ENCODE measurements around the gene RALGAPA2.
A peak's percentile ranks its signal among the peaks of the same experiment; 100 is the strongest.
"Not testable (repeated sequence)": the region's sequence is repeated elsewhere in the genome, so short reads cannot be mapped to it uniquely, and the experiment has no call there.

Gene RALGAPA2

DNA sequence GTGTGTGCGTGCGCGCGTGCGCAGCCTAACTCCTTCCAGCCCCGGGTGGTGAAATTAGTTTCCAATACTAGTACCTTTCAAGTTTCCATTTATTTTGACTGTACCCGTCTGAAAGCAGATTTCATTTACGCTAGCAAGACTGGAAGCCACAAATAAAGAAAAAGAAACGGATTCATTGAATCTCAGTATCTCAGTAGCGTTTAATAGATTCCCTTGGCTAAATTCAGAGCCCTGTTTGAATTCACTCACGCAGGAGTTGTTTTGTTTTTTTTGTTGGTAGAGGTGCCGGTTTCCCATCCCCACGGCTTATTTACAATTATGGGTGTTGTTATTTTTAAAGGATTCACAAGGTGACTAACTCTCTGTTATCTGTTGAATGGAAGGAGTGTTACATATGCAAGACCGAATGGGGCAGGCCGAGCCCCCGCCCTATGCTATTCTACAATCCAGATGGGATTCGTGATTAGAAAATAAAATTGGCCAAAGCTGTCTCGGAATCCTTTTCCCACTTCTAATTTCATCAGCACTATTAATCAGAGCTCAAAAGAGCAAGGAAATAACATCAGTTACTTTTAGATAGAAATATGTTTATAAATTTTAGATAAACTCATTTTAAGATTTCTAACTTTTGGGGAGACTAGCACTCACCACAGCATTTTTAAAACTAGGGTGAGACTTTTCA, 346.8 kb downstream of the RALGAPA2 start:
- Histone ChIP-seq H3K27ac (ENCODE audit: low read depth in 2 of 2, low read length in 2 of 2) (no peak overlapping the region), H3K9ac (ENCODE audit: low read depth in 1 of 2, low read length in 2 of 2) (no peak overlapping the region), H3K4me3 (ENCODE audit: low read length in 2 of 2) (no peak overlapping the region), H3K36me3 (ENCODE audit: control insufficient read depth in 2 of 2, insufficient read depth in 2 of 2, low read length in 2 of 2) (no peaks in the 10 kb centered on the region), H3K9me3 (ENCODE audit: control insufficient read depth in 2 of 2, low read length in 2 of 2) (no peaks in the 10 kb centered on the region), H3K4me1 (ENCODE audit: control insufficient read depth in 2 of 2, insufficient read depth in 2 of 2, low read length in 2 of 2) (peaks cover 8 to 16% of the 10 kb centered on the region in 2 donors), H3K27me3 (ENCODE audit: control insufficient read depth in 2 of 2, insufficient read depth in 2 of 2, low read length in 2 of 2) (peaks cover 55 to 64% of the 10 kb centered on the region in 2 donors)

GRCh38 chr20:20364593-20365479, 347.6 kb downstream of the RALGAPA2 start:
- H3K4me1 ChIP-seq (ENCODE audit: control insufficient read depth in 2 of 2, insufficient read depth in 2 of 2, low read length in 2 of 2), result peaks cover 10 to 23% of the 10 kb centered on the region in 2 donors
- H3K9ac ChIP-seq (ENCODE audit: low read depth in 1 of 2, low read length in 2 of 2), result no peak overlapping the region
- no peak overlapping the region for H3K4me3 ChIP-seq (ENCODE audit: low read length in 2 of 2)
- peaks cover 49 to 59% of the 10 kb centered on the region in 2 donors for H3K27me3 ChIP-seq (ENCODE audit: control insufficient read depth in 2 of 2, insufficient read depth in 2 of 2, low read length in 2 of 2)
- H3K27ac ChIP-seq (ENCODE audit: low read depth in 2 of 2, low read length in 2 of 2), result no peak overlapping the region
- no peaks in the 10 kb centered on the region for H3K9me3 ChIP-seq (ENCODE audit: control insufficient read depth in 2 of 2, low read length in 2 of 2)
- no peaks in the 10 kb centered on the region for H3K36me3 ChIP-seq (ENCODE audit: control insufficient read depth in 2 of 2, insufficient read depth in 2 of 2, low read length in 2 of 2)

DNA sequence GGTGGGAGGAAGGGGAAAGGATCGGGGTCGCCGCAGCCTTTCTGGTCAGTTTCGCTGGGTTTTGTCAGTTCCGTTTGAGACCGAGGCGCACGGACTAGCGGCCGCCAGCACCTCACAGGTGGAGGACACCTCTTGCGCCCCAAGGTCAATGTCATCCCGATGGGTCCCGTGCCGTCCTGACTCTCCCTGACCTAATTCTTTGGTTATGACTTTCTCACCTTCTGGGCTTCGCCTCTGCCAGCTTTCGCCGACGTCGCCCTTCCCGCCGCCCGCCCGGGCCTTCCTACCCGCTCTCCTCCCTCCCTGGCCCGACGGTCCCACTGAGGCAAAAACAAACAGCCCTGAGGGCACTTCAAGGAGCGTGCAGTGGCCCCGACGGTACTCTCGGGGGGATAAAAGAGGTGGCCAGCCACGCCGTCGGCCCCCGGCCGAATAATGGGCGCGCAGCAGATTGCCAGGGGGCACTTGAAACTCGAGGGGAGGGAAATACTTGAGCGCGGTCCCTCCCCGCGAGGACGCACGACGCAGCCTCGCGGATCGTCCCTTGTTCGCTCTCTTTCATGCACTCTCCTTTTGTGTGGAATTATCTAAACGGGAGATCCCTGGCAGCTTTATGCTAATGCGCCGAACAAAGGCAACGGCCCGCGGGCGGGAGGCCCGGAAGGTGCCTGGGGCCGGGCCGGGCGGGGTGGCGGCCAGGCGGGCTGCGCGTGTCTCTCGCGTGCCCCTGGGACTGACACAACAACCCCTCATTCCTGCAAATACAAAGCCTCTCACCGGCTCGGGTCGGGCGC, 348.4 kb downstream of the RALGAPA2 start:
- H3K9me3 ChIP-seq (ENCODE audit: control insufficient read depth in 2 of 2, low read length in 2 of 2), result no peaks in the 10 kb centered on the region
- H3K27ac ChIP-seq (ENCODE audit: low read depth in 2 of 2, low read length in 2 of 2), result no peak overlapping the region
- peak overlapping the region in 1 of 2 donors; percentile 35 for H3K4me3 ChIP-seq (ENCODE audit: low read length in 2 of 2)
- H3K27me3 ChIP-seq (ENCODE audit: control insufficient read depth in 2 of 2, insufficient read depth in 2 of 2, low read length in 2 of 2), result peaks cover 44 to 51% of the 10 kb centered on the region in 2 donors
- peaks cover 10 to 15% of the 10 kb centered on the region in 2 donors for H3K4me1 ChIP-seq (ENCODE audit: control insufficient read depth in 2 of 2, insufficient read depth in 2 of 2, low read length in 2 of 2)
- H3K36me3 ChIP-seq (ENCODE audit: control insufficient read depth in 2 of 2, insufficient read depth in 2 of 2, low read length in 2 of 2), result no peaks in the 10 kb centered on the region
- H3K9ac ChIP-seq (ENCODE audit: low read depth in 1 of 2, low read length in 2 of 2), result no peak overlapping the region

DNA sequence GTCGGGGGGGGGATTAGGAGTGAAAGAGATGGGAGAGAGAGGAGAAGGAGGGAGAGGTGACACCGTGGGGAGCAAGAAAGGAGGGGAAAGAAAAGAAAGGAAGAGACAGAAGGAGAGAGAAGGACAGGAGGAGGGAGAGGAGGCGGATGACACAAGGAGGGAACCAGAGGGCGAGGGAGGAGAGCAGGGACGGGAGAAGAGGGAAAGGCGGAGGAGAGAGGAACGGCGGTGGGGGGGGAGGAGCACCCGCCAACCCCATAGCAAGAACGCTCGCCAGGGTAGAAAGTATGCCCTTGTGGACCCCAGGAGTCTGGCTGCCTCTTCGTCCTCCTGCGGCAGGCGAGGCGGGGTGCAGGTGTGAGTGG, 349.0 kb downstream of the RALGAPA2 start:
- Histone ChIP-seq H3K9me3 (ENCODE audit: control insufficient read depth in 2 of 2, low read length in 2 of 2) (no peaks in the 10 kb centered on the region), H3K27me3 (ENCODE audit: control insufficient read depth in 2 of 2, insufficient read depth in 2 of 2, low read length in 2 of 2) (peaks cover 44 to 50% of the 10 kb centered on the region in 2 donors), H3K9ac (ENCODE audit: low read depth in 1 of 2, low read length in 2 of 2) (no peak overlapping the region), H3K4me1 (ENCODE audit: control insufficient read depth in 2 of 2, insufficient read depth in 2 of 2, low read length in 2 of 2) (peaks cover 10 to 15% of the 10 kb centered on the region in 2 donors), H3K4me3 (ENCODE audit: low read length in 2 of 2) (peak overlapping the region in 1 of 2 donors; percentile 35), H3K36me3 (ENCODE audit: control insufficient read depth in 2 of 2, insufficient read depth in 2 of 2, low read length in 2 of 2) (no peaks in the 10 kb centered on the region), H3K27ac (ENCODE audit: low read depth in 2 of 2, low read length in 2 of 2) (no peak overlapping the region)

DNA sequence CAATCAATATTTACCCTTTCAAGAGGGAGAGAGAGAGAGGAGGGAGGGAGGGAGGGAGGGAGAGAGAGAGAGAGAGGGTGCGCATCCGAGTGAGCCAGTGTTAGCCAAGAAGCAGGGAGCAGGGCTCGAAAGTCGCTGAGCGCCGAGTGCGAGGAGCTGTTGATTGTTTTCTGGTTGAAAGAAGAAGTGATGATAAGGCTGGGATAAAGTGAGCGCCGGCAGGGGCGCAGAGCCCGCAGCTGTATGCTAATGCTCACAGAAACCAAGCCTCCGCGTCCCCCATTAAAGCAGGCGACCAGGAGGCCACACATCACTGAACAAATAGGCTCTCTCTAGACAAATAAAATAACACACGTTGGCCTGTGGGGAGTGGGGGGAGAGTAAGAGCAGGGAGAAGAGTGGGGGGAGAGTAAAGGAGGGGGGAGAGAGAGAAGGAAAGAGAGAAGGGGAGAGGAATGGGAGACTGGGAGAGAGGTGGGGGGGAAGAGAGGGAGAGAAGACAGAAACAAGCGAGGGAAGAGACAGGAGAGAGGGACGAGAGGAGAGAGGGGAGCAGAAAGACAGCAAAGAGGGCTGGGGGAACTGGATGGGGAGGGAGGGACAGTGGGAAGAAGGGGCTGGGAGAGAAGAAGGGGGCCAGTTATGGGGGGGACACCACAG, 349.5 kb downstream of the RALGAPA2 start:
- H3K4me1 ChIP-seq (ENCODE audit: control insufficient read depth in 2 of 2, insufficient read depth in 2 of 2, low read length in 2 of 2), result peaks cover 10 to 15% of the 10 kb centered on the region in 2 donors
- H3K36me3 ChIP-seq (ENCODE audit: control insufficient read depth in 2 of 2, insufficient read depth in 2 of 2, low read length in 2 of 2), result no peaks in the 10 kb centered on the region
- no peak overlapping the region for H3K4me3 ChIP-seq (ENCODE audit: low read length in 2 of 2)
- H3K9me3 ChIP-seq (ENCODE audit: control insufficient read depth in 2 of 2, low read length in 2 of 2), result no peaks in the 10 kb centered on the region
- peaks cover 44 to 50% of the 10 kb centered on the region in 2 donors for H3K27me3 ChIP-seq (ENCODE audit: control insufficient read depth in 2 of 2, insufficient read depth in 2 of 2, low read length in 2 of 2)
- no peak overlapping the region for H3K9ac ChIP-seq (ENCODE audit: low read depth in 1 of 2, low read length in 2 of 2)
- no peak overlapping the region for H3K27ac ChIP-seq (ENCODE audit: low read depth in 2 of 2, low read length in 2 of 2)

DNA sequence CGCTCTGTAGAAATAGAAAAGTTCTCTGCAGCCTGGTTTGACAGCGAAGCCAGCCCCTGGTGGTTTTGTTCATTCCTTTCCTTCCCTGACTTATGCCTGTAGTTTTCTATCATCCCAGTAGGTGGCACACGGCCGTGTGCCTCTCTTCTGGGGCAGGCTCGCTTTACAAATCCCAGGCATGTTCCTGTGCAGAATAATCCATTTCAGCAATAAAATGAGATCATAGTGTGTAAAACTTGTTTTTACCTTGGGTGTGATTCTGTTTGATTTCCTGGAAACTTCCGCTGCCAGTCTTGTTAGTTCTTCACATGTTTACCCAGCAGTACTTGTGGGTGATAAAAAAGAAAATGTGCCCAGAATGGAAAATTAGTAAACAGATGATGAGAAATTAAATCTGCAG, 352.0 kb downstream of the RALGAPA2 start:
- Histone ChIP-seq H3K27ac (ENCODE audit: low read depth in 2 of 2, low read length in 2 of 2) (no peak overlapping the region), H3K36me3 (ENCODE audit: control insufficient read depth in 2 of 2, insufficient read depth in 2 of 2, low read length in 2 of 2) (no peaks in the 10 kb centered on the region), H3K4me3 (ENCODE audit: low read length in 2 of 2) (no peak overlapping the region), H3K27me3 (ENCODE audit: control insufficient read depth in 2 of 2, insufficient read depth in 2 of 2, low read length in 2 of 2) (peaks cover 30 to 41% of the 10 kb centered on the region in 2 donors), H3K9me3 (ENCODE audit: control insufficient read depth in 2 of 2, low read length in 2 of 2) (no peaks in the 10 kb centered on the region), H3K4me1 (ENCODE audit: control insufficient read depth in 2 of 2, insufficient read depth in 2 of 2, low read length in 2 of 2) (peaks cover 8 to 15% of the 10 kb centered on the region in 2 donors), H3K9ac (ENCODE audit: low read depth in 1 of 2, low read length in 2 of 2) (no peak overlapping the region)

GRCh38 chr20:20359628-20360027, 352.8 kb downstream of the RALGAPA2 start:
- Histone ChIP-seq H3K36me3 (ENCODE audit: control insufficient read depth in 2 of 2, insufficient read depth in 2 of 2, low read length in 2 of 2) (no peaks in the 10 kb centered on the region), H3K9ac (ENCODE audit: low read depth in 1 of 2, low read length in 2 of 2) (no peak overlapping the region), H3K4me3 (ENCODE audit: low read length in 2 of 2) (no peak overlapping the region), H3K27me3 (ENCODE audit: control insufficient read depth in 2 of 2, insufficient read depth in 2 of 2, low read length in 2 of 2) (peaks cover 24 to 32% of the 10 kb centered on the region in 2 donors), H3K4me1 (ENCODE audit: control insufficient read depth in 2 of 2, insufficient read depth in 2 of 2, low read length in 2 of 2) (peaks cover 8 to 15% of the 10 kb centered on the region in 2 donors), H3K9me3 (ENCODE audit: control insufficient read depth in 2 of 2, low read length in 2 of 2) (no peaks in the 10 kb centered on the region), H3K27ac (ENCODE audit: low read depth in 2 of 2, low read length in 2 of 2) (no peak overlapping the region)

GRCh38 chr20:20358801-20359200, 353.6 kb downstream of the RALGAPA2 start:
- Histone ChIP-seq H3K27me3 (ENCODE audit: control insufficient read depth in 2 of 2, insufficient read depth in 2 of 2, low read length in 2 of 2) (peaks cover 20 to 24% of the 10 kb centered on the region in 2 donors), H3K27ac (ENCODE audit: low read depth in 2 of 2, low read length in 2 of 2) (no peak overlapping the region), H3K4me3 (ENCODE audit: low read length in 2 of 2) (no peak overlapping the region)

GRCh38 chr20:20355503-20355902, 356.9 kb downstream of the RALGAPA2 start:
- not testable (repeated sequence) for H3K36me3 ChIP-seq (ENCODE audit: control insufficient read depth in 2 of 2, insufficient read depth in 2 of 2, low read length in 2 of 2); H3K27ac ChIP-seq (ENCODE audit: low read depth in 2 of 2, low read length in 2 of 2); H3K9ac ChIP-seq (ENCODE audit: low read depth in 1 of 2, low read length in 2 of 2); H3K4me3 ChIP-seq (ENCODE audit: low read length in 2 of 2); H3K27me3 ChIP-seq (ENCODE audit: control insufficient read depth in 2 of 2, insufficient read depth in 2 of 2, low read length in 2 of 2); H3K4me1 ChIP-seq (ENCODE audit: control insufficient read depth in 2 of 2, insufficient read depth in 2 of 2, low read length in 2 of 2); H3K9me3 ChIP-seq (ENCODE audit: control insufficient read depth in 2 of 2, low read length in 2 of 2)

More at GRCh38 chr20:20358801-20359200, 353.6 kb downstream of the RALGAPA2 start:
- Histone ChIP-seq H3K9ac (ENCODE audit: low read depth in 1 of 2, low read length in 2 of 2) (no peak overlapping the region), H3K9me3 (ENCODE audit: control insufficient read depth in 2 of 2, low read length in 2 of 2) (no peaks in the 10 kb centered on the region), H3K4me1 (ENCODE audit: control insufficient read depth in 2 of 2, insufficient read depth in 2 of 2, low read length in 2 of 2) (peaks cover 8 to 15% of the 10 kb centered on the region in 2 donors), H3K36me3 (ENCODE audit: control insufficient read depth in 2 of 2, insufficient read depth in 2 of 2, low read length in 2 of 2) (no peaks in the 10 kb centered on the region)
